ENCODE measurements around the gene PMF1. TPM values are rescaled to one million over a fixed set of nuclear protein-coding genes. Genes with fewer than 3 reads are reported as not detected.

Gene PMF1
- total RNA-seq, 2 donors from 2014 or later = 119 TPM

DNA sequence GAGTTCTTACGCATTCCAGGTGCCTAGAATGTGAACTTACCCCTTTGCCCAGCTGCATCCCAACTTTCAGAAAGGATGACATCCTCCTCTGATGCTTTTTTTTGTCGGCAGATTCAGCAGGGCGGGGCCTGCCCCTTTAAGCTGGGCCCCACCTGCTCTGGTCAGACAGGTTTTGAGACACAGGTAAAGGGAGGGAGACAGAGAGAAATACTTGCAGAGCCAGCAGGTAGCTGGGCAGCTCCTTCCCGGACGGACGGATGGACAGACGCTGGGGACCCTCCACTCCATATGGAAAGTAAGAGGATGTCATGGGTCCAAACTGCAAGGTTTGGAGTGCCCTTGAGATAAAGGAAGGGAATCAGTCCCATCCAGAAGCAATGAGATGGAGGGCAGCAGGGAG lies 71.3 kb downstream of the PMF1 start, which contains the start of gene TMEM79:
Gene TMEM79, plus strand, starts transcription at position 214 of the 400 bp plus-strand sequence. CDS start 902 bp downstream, outside the sequence.
- Histone ChIP-seq H3K27me3 (ENCODE audit: control insufficient read depth, insufficient read depth, low read length, poor library complexity, severe bottlenecking) (no peaks in the 10 kb centered on the region), H3K36me3 (ENCODE audit: control insufficient read depth, insufficient read depth, low read length) (peaks cover 17% of the 10 kb centered on the region), H3K4me1 (ENCODE audit: control insufficient read depth, insufficient read depth, low read length) (peaks cover 6% of the 10 kb centered on the region), H3K9ac (ENCODE audit: extremely low read depth, low read length, poor library complexity, severe bottlenecking) (peak within 1 kb of the TSS; percentile 82), H3K27ac (ENCODE audit: low read depth, low read length) (no peak within 1 kb of the TSS), H3K4me3 (ENCODE audit: low read length) (peak within 1 kb of the TSS; percentile 90), H3K9me3 (ENCODE audit: control insufficient read depth, low read length) (no peaks in the 10 kb centered on the region)
- Mint-ChIP-seq H3K9me3 (no peaks in the 10 kb centered on the region), H3K36me3 (ENCODE audit: low read depth) (peaks cover 5% of the 10 kb centered on the region), H3K4me1 (peaks cover 14% of the 10 kb centered on the region), H3K27me3 (ENCODE audit: insufficient read depth) (no peaks in the 10 kb centered on the region), H3K4me3 (peak within 1 kb of the TSS; percentile 95), H3K27ac (peak within 1 kb of the TSS; percentile 89)
- TF ChIP-seq, protein P1, sequence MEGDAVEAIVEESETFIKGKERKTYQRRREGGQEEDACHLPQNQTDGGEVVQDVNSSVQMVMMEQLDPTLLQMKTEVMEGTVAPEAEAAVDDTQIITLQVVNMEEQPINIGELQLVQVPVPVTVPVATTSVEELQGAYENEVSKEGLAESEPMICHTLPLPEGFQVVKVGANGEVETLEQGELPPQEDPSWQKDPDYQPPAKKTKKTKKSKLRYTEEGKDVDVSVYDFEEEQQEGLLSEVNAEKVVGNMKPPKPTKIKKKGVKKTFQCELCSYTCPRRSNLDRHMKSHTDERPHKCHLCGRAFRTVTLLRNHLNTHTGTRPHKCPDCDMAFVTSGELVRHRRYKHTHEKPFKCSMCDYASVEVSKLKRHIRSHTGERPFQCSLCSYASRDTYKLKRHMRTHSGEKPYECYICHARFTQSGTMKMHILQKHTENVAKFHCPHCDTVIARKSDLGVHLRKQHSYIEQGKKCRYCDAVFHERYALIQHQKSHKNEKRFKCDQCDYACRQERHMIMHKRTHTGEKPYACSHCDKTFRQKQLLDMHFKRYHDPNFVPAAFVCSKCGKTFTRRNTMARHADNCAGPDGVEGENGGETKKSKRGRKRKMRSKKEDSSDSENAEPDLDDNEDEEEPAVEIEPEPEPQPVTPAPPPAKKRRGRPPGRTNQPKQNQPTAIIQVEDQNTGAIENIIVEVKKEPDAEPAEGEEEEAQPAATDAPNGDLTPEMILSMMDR (conservative IDR thresholded peaks at IDR 0.05) = no peak
- DNase-seq = no peak
- 90 to 93% methylated on average over 5 to 7 of the region's 7 CpGs for WGBS, 2 experiments (ENCODE audit: insufficient coverage in 1 of 2, insufficient read length in 1 of 2)

GRCh38 chr1:156284757-156285156 lies 72.0 kb downstream of the PMF1 start:
- H3K9me3 Mint-ChIP-seq = no peaks in the 10 kb centered on the region
- Histone ChIP-seq H3K4me3 (ENCODE audit: low read length) (no peak overlapping the region), H3K9me3 (ENCODE audit: control insufficient read depth, low read length) (no peaks in the 10 kb centered on the region), H3K9ac (ENCODE audit: extremely low read depth, low read length, poor library complexity, severe bottlenecking) (no peak overlapping the region), H3K4me1 (ENCODE audit: control insufficient read depth, insufficient read depth, low read length) (peaks cover 6% of the 10 kb centered on the region), H3K27ac (ENCODE audit: low read depth, low read length) (no peak overlapping the region), H3K36me3 (ENCODE audit: control insufficient read depth, insufficient read depth, low read length) (peaks cover 11% of the 10 kb centered on the region), H3K27me3 (ENCODE audit: control insufficient read depth, insufficient read depth, low read length, poor library complexity, severe bottlenecking) (no peaks in the 10 kb centered on the region)
- no peak for DNase-seq
- peaks cover 14% of the 10 kb centered on the region for H3K4me1 Mint-ChIP-seq
- H3K4me3 Mint-ChIP-seq = no peak overlapping the region
- H3K27me3 Mint-ChIP-seq (ENCODE audit: insufficient read depth) = no peaks in the 10 kb centered on the region
- 90 to 93% methylated on average over 2 to 4 of the region's 4 CpGs for WGBS, 2 experiments (ENCODE audit: insufficient coverage in 1 of 2, insufficient read length in 1 of 2)
- peaks cover 9% of the 10 kb centered on the region for H3K36me3 Mint-ChIP-seq (ENCODE audit: low read depth)
- no peak overlapping the region for H3K27ac Mint-ChIP-seq
- TF ChIP-seq, protein P1 (conservative IDR thresholded peaks at IDR 0.05) = no peak

DNA sequence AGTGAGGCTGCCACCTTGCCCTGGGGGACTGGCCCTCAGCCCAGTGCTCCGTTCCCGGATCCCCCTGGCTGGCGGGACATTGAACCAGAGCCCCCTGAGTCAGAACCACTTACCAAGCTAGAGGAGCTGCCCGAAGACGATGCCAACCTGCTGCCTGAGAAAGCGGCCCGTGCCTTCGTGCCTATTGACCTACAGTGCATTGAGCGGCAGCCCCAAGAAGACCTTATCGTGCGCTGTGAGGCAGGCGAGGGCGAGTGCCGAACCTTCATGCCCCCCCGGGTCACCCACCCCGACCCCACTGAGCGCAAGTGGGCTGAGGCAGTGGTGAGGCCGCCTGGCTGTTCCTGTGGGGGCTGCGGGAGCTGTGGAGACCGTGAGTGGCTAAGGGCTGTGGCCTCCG lies 72.6 kb downstream of the PMF1 start:
- no peaks in the 10 kb centered on the region for H3K27me3 ChIP-seq (ENCODE audit: control insufficient read depth, insufficient read depth, low read length, poor library complexity, severe bottlenecking)
- 93 to 94% methylated on average over 16 to 21 of the region's 21 CpGs for WGBS, 2 experiments (ENCODE audit: insufficient coverage in 1 of 2, insufficient read length in 1 of 2)

More for the DNA sequence above, 72.6 kb downstream of the PMF1 start:
- Histone ChIP-seq H3K27ac (ENCODE audit: low read depth, low read length) (no peak overlapping the region), H3K9me3 (ENCODE audit: control insufficient read depth, low read length) (no peaks in the 10 kb centered on the region), H3K36me3 (ENCODE audit: control insufficient read depth, insufficient read depth, low read length) (peaks cover 5% of the 10 kb centered on the region), H3K4me1 (ENCODE audit: control insufficient read depth, insufficient read depth, low read length) (peaks cover 6% of the 10 kb centered on the region), H3K4me3 (ENCODE audit: low read length) (no peak overlapping the region), H3K9ac (ENCODE audit: extremely low read depth, low read length, poor library complexity, severe bottlenecking) (no peak overlapping the region)
- no peak overlapping the region for H3K4me3 Mint-ChIP-seq
- TF ChIP-seq, protein P1 (conservative IDR thresholded peaks at IDR 0.05) = no peak
- DNase-seq = no peak
- no peaks in the 10 kb centered on the region for H3K27me3 Mint-ChIP-seq (ENCODE audit: insufficient read depth)
- H3K36me3 Mint-ChIP-seq (ENCODE audit: low read depth) = peaks cover 10% of the 10 kb centered on the region
- no peak overlapping the region for H3K27ac Mint-ChIP-seq
- peaks cover 14% of the 10 kb centered on the region for H3K4me1 Mint-ChIP-seq
- H3K9me3 Mint-ChIP-seq = no peaks in the 10 kb centered on the region
